GM18873 (cell line): ENCODE data around the gene COL6A2.
"Not testable (repeated sequence)": the region's sequence is repeated elsewhere in the genome, so short reads cannot be mapped to it uniquely, and the experiment has no call there.

ENCODE experiments used
- ATAC-seq: cut with Tn5 transposase; IDR thresholded peaks from one replicate; pipeline ENCODE4 v1.9.1; 2021; ENCODE audit warnings: mild to moderate bottlenecking, moderate library complexity, moderate number of reproducible peaks; ENCODE audit not compliant: unreplicated experiment, low FRiP score

Gene COL6A2

DNA sequence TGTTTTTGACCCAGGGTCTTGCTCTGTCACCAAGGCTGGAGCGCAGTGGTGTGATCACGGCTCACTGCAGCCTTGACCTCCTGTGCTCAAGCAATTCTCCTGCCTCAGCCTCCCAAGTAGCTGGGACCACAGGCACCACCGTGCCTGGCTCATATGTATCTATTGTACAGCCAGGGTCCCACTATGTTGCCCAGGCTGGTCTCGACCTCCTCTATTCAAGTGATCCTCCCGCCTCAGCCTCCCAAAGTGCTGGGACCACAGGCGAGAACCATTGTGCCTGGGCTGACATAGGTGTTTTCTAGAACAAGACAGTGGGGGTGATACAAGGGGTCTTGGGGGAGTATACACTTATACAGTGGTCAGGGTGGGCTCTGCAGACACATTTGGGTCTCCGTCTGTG, 40.0 kb downstream of the COL6A2 start:
- no peak for ATAC-seq

DNA sequence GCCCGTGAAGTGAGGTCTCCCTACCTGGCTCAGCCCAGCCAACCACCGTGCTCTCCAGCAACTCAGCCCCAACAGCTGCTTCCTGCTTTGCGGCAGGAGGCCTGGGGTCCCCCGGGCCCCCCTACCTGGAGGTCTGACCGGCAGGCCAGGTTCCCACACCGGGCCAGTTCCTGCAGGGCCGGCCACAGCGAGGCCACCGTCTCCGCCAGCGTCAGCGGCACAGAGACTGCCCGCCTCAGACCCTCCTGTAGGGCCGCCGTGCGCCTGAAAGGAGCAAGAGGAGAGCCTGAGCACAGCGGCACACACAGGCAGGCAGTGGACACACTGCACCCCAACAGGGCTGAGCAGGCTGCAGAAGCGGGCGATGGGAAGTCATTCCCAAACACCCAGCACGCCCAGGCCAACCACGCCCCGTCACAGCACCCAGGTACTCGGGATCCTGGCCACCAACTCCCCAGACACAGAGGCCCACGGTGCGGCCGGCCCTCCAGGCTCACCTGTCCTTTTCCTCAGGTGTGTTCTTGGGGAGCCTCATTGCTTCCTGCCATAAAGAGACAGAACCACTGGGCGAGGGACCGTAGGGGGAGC, 40.6 kb downstream of the COL6A2 start:
- ATAC-seq: no peak

DNA sequence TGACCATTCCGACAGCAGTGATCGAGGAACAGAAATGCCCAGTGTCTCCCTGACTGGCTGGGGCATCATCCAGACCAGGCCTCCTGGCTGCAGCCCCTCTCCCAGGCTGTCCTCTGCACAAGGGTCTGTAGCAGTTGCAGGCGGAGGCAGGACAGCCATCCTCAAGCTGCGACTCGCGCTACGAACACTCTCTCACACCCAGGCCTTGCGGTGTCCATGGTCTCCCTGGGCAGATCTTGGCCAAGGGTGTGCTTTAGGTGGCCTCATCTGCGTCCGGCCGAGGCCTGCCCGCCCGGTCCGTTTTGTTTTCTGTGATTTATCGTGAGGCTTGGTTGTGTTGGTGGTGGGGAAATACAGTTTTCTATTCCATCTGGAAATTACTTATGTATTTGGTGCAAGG, 41.8 kb downstream of the COL6A2 start:
- no peak for ATAC-seq

DNA sequence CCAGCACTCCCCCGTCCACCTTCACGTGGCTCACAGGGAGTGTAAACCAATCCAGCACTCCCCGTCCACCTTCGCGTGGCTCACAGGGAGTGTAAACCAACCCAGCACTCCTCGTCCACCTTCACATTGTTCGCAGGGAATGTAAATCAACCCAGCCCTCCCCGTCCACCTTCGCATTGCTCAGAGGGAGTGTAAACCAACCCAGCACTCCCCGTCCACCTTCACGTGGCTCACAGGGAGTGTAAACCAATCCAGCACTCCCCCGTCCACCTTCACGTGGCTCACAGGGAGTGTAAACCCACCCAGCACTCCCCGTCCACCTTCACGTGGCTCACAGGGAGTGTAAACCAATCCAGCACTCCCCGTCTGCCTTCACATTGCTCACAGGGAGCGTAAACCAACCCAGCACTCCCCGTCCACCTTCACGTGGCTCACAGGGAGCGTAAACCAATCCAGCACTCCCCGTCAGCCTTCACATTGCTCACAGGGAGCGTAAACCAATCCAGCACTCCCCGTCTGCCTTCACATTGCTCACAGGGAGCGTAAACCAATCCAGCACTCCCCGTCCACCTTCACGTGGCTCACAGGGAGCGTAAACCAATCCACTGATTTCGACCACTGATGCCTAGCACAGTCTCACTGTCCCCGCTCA, 42.6 kb downstream of the COL6A2 start:
- ATAC-seq: not testable (repeated sequence)

DNA sequence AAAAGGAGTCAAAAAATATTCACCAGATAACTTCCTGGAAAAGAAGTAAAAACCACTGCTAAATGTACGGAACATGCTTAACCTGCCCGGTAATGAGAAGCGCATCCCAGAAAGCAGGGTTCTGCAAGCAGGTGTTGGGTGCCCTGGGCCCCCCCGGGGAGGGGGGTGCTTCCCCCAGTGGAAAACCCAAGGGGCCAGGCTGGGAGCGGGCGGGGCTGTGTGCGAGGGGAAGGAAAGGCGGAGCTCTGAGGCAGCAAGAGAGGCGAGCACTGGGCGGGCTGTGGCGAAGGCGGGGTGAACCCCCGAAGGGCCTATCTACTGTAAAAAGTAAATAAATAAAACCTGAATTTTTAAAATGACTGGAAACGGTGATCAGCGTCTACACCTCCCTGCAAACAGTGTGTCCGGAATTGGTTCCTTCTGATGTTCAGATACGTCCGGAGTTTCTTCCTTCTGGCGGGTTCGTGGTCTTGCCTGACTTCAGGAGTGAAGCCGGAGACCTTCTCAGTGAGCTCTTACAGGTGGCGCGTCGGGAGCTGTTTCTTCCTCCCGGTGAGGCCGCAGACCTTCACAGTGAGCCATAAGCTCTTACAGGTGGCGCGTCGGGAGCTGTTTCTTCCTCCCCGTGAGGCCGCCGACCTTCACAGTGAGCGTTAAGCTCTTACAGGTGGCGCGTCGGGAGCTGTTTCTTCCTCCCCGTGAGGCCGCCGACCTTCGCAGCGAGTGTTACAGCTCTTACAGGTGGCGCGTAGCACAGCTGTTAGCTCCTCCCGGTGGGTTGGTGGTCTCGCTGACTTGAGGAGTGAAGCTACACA, 44.1 kb downstream of the COL6A2 start:
- ATAC-seq: no peak

DNA sequence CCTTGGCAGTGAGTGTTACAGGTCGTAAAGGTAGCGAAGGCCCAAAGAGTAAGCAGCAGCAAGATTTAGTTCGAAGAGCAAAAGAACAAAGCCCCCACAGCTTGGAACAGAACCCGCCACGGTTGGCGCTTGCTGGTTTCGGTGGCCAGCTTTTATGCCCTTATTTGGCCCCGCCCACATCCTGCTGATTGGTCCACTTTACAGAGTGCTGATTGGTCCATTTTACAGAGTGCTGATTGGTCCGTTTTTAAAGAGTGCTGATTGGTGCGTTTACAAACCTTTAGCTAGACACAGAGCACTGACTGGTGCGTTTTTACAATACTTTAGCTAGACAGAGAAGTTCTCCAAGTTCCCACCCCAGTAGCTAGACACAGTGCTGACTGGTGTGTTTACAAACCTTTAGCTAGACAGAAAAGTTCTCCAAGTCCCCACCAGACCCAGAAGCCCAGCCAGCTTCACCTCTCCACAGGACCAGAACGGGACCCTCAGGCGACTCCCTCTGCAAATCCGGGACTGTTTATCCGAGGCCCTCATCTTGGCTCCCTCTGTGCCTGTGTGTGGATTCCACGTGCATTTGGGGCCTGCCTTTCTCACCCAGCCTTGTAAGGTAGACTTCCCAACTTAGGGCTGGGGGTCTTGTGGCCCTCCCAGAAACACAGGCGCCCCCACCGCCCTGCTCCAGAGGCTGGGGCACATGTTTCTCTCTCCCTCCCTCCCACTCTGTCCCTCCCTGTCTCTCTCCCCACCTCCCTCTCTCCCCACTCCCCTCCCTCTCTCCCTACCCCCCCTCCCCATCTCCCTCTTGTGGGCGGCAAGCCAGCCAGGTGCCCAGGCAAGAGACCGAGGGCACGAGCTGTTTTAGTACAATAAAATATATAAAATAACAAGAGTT, 44.9 kb downstream of the COL6A2 start:
- ATAC-seq: no peak

DNA sequence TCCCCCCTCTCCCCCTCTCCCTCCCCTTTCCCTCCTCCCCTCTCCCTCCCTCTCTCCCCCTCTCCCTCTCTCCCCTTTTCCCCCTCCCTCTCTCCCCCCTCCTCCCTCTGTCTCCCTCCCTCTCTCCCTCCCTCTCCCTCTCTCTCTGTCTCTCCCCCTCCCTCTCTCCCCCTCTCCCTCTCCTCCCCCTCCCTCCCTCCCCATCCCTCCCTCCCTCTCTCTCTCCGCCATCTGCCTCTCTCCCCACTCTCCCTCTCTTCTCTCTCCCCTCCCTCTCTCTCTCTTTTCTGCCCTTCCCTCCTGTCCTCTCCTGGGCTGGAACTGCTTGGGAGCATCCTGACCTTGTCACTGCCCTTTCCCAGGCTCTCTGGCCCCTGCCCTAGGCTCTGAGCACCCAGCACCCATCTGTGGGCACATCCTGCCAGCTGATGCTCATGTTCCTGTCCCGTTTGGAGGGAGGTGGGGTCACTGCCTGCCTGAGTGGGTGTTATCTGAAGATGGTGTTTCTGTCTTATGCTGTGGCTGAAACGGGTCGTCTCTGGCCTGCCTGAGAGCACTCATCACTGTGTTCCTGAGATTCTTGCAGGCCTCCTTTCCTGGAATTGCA, 46.7 kb downstream of the COL6A2 start:
- no peak for ATAC-seq

DNA sequence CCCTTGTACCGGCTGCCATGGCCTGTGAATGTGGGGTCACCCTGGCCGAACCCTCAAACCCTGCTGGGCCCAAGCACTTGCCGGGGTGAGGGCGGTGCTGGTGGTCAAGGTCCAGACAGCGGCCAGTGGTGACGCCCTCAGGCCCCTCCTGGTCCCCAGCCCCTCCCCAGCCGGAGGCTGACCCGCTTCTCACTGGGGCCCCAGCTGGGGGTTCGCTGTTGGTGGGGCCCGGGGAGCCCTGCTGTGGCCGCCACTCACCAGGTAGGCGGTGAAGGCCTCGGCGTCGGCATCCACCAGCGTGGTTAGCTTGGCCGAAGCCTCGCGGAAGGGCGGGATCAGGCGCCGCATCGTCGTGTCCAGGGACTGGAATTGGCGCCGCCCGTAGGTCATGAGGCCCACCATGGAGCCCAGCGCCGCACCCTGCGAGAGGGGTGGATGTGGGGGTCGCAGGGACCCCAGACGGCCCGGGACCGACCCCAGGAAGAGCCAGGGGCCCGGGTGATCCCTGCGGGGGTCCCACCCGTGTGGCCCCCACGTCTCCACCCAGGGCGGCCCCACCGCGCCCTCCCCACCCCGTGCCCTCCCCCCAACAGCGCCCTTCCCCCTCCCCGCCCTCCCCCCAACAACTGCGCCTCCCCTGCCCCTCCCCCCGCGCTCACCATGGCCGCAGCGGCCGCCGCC, 47.4 kb downstream of the COL6A2 start:
- ATAC-seq: no peak

DNA sequence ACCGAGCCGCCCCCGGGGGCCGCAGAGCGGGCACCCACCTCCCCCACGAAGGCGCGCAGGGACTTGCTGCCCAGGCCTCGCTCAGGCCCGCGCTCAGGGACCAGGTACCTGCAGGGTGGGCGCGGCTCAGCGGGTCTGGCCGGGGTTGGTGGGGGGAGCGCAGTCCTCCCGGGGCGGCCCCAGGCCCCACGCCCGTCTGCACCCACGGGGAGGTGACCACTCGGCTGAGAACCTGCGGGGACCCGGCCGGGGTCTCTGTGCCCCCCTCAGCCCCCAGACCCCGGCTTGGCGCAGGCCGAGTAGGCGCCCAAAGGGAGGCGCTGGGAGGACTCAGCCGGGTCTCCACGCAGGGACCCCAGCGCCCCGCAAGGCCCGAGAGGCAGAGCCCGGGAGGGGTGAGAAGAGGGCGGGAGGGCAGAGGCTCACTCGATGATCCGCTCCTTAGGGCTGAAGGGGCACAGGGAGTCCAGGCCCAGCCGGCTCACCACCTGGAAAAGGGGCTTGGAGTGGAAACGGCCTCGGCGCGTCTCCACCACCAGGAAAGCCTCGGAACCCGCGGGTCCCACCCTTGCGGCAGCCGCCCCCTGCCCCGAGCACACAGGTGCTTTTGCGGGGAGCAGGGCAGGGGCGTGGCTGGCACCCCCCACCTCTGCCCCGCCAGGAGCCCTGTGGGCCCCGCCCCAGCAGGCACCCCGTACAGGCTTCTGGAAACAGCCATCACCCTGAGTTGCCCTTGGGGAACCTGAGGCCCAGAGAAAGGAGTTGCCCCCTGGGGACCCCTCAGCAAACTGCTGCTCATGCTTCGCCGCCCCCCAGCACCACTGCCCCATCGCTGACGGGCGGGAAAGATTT, 48.2 kb downstream of the COL6A2 start:
- no peak for ATAC-seq

DNA sequence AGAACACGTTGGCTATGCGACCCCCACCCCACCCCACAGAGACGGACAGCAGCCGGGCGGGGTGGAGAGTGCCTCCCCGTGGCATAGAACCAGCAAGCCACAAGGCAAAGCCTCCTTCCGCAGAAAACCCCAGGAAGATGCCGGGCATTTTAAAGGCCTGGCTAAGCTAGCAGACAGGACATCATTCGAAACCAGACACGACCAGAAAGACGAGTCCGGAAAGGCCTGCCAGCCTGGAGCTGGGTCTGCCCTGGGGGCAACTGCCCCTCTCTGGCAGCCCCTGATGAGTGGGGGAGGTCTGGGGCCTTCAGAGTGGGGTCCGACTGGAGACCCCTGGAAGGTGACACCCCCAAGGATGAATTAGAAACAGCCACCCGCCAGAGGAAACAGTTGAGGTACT, 48.9 kb downstream of the COL6A2 start:
- no peak for ATAC-seq

DNA sequence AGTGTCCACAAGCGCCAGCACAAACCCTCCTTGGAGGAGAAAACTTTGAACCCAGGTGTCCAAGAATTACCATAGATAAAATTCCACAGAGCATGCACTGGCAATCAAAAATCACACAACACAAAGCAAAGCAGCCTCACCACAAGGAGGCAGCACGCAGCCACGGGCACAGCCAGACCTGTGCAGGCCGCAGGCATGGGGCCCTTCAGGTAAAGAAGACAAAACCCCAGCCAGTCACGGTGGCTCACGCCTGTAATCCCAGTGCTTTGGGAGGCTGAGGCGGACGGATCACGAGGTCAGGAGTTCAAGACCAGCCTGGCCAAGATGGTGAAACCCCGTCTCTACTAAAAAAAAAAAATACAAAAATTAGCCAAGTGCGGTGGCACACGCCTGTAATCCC, 49.5 kb downstream of the COL6A2 start:
- ATAC-seq: not testable (repeated sequence)

DNA sequence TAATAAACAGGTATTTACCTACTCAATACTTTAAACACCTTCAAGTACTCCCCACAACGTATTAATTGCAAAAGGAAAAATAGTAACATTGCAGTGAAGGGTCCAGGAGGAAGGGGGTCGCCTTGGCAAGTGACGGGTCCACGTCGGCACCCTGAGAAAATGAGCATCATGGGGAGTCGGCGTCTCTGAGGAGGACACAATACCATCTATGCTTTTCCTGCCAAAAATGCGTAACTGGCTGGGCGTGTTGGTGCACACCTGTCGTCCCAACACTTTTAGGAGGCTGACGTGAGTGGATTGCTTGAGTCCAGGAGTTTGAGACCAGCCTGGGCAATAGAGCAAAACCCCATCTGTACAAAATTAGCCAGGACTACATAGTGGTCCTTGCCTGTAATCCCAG, 50.2 kb downstream of the COL6A2 start:
- no peak for ATAC-seq

DNA sequence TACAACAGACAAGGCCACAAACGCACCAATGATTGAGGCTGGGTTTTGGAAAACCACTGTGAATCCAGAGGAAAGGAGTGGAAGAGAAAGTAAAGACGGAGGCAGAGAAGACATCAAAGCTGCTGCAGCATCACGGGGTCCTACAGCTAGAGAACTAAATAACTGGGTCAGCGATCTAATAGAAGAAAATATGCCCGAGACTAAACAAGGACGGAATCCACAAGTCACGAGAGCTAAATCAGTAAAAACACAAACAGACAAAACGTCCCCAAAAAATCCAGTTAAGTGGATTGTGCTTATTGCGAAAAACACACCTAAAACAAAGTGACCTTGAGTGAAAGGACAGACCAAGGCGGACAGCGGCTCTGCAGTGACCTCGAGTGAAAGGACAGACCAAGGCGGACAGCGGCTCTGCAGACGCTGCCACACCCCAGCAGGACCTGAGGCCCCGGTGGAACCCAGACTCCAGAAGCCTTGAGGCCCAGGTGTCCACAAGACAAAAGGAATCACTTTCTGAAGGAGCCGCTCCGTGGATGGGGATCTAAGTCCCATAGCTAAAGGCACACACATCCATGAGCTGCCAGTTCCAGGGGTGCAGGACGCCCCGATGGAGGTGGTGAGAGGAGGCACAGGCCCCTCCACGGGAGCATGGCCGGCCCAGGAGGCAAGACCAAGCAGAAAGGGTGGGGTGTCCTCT, 51.4 kb downstream of the COL6A2 start:
- no peak for ATAC-seq

DNA sequence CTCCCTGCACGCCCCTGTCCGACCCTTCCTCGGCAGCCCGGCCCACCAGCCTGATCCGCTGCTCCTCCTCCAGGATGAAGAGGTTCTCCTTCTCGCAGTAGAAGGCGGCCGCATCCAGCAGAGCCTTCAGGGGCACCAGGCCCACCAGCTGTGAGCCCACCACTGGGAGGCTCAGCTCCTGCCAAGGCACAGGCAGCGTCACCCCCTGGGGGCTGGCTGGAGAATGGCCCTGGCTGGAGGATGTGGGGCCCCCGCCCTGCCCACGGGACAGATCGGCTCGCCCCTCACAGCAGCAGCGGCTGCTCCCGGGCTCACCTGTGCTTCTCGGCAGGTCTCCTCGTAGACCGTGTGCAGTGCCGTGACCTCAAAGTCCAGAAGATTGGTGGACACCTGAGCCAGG, 52.2 kb downstream of the COL6A2 start:
- no peak for ATAC-seq

DNA sequence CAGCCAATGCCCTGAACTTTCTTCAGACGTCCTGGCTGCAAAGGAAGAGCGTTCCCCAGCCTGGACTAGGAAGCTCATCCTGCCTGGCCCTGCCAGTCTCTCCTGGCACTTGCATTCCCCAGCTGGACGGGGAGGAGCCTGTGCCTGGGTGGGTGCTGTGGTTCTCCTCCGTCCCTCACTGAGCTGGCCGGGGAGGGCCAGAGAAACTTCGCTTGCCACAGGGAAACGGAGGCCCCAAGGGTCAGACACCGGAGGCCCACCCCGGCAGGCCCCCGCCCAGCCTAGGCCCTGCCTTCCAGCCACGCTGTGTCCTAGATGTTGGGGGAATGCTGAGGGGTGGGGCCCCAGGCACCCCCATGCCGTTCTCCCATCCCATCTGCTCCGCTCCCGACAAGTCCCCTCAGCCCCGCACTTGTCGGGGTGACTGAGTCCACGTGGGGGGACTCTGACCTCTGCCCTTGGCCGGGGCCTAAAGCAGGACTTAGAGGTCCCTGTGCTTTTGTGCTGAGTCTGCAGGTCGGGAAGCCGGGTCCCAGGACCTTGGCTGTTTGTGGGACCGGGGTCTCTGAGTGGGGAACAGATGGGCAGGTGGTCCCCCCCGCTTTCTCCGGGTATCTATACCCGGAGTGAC, 52.7 kb downstream of the COL6A2 start:
- ATAC-seq: no peak

DNA sequence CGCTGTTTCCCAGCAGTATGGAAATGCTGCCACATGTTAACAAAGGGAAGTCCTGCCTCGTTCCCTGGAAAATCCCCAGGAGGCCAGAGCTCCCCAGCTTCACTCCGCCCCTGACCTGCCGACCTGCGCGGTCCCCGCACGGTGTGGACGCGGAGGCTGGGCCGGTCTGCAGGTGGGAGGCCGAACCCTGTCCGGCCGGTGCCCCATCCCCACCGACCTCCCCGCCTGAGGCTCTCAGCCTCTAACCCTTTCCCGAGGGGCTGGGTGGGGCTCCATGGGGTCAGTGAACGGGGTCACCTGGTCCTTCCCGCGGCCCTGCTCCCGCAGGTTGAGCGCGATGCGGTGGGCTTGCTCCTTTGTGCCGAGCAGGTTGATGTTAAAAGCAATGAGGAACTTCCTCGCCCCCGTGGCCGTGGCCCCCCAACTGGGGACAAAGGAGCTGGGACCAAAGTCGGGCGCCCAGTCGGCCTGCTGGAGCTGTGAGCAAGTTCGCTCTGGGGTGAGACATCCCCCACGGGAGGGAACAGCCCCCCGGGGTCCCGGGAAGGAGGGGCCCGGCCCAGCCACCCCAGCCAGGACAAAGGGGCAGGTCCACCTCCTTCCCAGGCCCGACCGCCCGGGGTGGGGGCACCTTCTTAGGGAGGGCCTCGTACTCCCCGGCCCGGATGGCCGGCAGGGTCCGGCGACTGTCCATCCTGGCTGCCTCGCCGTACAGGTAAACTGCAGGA, 53.5 kb downstream of the COL6A2 start:
- no peak for ATAC-seq
